ENCODE data around the gene KLRC3. TPM values are rescaled to one million over a fixed set of nuclear protein-coding genes. Genes with fewer than 3 reads are reported as not detected.

The KLRC3 gene
- total and polyA plus RNA-seq, 2 donors (not counting 1 experiment from before 2014, with no cell fraction given), result not detected

DNA sequence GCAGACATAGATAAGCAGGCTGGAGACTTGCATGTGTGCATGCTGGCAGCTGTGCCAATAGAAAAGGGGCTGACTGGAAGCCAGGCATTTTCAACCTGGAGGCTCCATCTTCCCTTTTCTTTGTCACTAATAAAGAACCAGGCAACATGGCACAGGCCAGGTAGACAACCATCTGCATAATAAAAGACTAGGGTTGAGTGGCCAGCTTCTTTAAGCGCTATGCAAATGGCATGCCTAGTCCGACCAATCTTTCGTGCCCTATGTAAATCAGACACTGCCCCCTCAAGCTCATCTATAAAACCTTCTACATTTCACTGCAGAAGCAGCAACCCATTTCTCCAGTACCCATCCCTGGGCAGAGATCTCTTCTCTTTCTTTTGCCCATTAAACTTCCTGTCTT lies 37.4 kb upstream of the KLRC3 start:
- H3K36me3 ChIP-seq (ENCODE audit: control insufficient read depth, insufficient read depth, low read length), result no peaks in the 10 kb centered on the region
- H2AFZ ChIP-seq (ENCODE audit: low read length), result no peak overlapping the region
- no peak overlapping the region for H3K9ac ChIP-seq (ENCODE audit: insufficient read depth, low read length)
- H3K4me1 ChIP-seq (ENCODE audit: control insufficient read depth, extremely low read depth, insufficient read depth, low read length), result no peaks in the 10 kb centered on the region
- H3K27me3 ChIP-seq (ENCODE audit: control insufficient read depth, insufficient read depth, low read length), result no peaks in the 10 kb centered on the region
- H3K27ac ChIP-seq (ENCODE audit: insufficient read depth, low read length), result no peak overlapping the region
- H3K4me2 ChIP-seq (ENCODE audit: extremely low read depth, insufficient read depth, low read length), result no peak overlapping the region
- no peak overlapping the region for H3K4me3 ChIP-seq (replicated peaks in 1 of 4; ENCODE audit: control extremely low read depth in 1 of 4, insufficient read depth in 1 of 4, low read depth in 3 of 4, low read length in 4 of 4)
- no peaks in the 10 kb centered on the region for H3K9me3 ChIP-seq (ENCODE audit: control insufficient read depth, insufficient read depth, low read depth, low read length)
- TF ChIP-seq, protein P1, sequence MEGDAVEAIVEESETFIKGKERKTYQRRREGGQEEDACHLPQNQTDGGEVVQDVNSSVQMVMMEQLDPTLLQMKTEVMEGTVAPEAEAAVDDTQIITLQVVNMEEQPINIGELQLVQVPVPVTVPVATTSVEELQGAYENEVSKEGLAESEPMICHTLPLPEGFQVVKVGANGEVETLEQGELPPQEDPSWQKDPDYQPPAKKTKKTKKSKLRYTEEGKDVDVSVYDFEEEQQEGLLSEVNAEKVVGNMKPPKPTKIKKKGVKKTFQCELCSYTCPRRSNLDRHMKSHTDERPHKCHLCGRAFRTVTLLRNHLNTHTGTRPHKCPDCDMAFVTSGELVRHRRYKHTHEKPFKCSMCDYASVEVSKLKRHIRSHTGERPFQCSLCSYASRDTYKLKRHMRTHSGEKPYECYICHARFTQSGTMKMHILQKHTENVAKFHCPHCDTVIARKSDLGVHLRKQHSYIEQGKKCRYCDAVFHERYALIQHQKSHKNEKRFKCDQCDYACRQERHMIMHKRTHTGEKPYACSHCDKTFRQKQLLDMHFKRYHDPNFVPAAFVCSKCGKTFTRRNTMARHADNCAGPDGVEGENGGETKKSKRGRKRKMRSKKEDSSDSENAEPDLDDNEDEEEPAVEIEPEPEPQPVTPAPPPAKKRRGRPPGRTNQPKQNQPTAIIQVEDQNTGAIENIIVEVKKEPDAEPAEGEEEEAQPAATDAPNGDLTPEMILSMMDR (conservative IDR thresholded peaks at IDR 0.05 in 1 of 2, IDR thresholded peaks at IDR 0.05 in 1 of 2; ENCODE audit: low read depth in 1 of 2, low read length in 2 of 2), result no peak
- no peak for TF ChIP-seq EZH2 (IDR thresholded peaks at IDR 0.05; ENCODE audit: low read length, missing control alignments)
- no peaks in the 10 kb centered on the region for H3K79me2 ChIP-seq (ENCODE audit: control insufficient read depth, insufficient read depth, low read length)
- no peaks in the 10 kb centered on the region for H4K20me1 ChIP-seq (ENCODE audit: control insufficient read depth, extremely low read depth, insufficient read depth, low read length)
- DNase-seq (ENCODE audit: low read depth in 2 of 2), result no peak

DNA sequence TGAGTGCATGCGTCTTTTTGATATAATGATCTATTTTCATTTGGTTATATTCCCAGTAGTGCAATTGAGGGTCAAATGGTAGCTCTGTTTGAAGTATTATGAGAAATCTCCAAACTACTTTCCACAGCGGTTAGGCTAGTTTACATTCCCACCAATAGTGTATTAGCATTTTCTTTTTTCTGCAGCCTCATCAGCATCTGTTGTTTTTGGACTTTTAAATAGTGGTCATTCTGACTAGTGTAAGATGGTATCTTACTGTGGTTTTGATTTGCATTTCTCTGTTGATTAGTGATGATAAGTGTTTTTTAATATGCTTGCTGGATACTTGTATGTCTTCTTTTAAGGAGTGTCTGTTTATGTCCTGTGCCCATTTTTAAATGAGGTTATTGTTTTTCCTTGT lies 36.5 kb upstream of the KLRC3 start:
- Histone ChIP-seq H3K27ac (ENCODE audit: insufficient read depth, low read length) (no peak overlapping the region), H3K27me3 (ENCODE audit: control insufficient read depth, insufficient read depth, low read length) (no peaks in the 10 kb centered on the region), H3K79me2 (ENCODE audit: control insufficient read depth, insufficient read depth, low read length) (no peaks in the 10 kb centered on the region), H4K20me1 (ENCODE audit: control insufficient read depth, extremely low read depth, insufficient read depth, low read length) (no peaks in the 10 kb centered on the region), H3K9ac (ENCODE audit: insufficient read depth, low read length) (no peak overlapping the region), H3K4me2 (ENCODE audit: extremely low read depth, insufficient read depth, low read length) (no peak overlapping the region), H2AFZ (ENCODE audit: low read length) (no peak overlapping the region), H3K4me1 (ENCODE audit: control insufficient read depth, extremely low read depth, insufficient read depth, low read length) (no peaks in the 10 kb centered on the region), H3K9me3 (ENCODE audit: control insufficient read depth, insufficient read depth, low read depth, low read length) (no peaks in the 10 kb centered on the region), H3K36me3 (ENCODE audit: control insufficient read depth, insufficient read depth, low read length) (no peaks in the 10 kb centered on the region), H3K4me3 (replicated peaks in 1 of 4; ENCODE audit: control extremely low read depth in 1 of 4, insufficient read depth in 1 of 4, low read depth in 3 of 4, low read length in 4 of 4) (no peak overlapping the region)
- DNase-seq (ENCODE audit: low read depth in 2 of 2), result peak in 1 of 2 donors; percentile 3
- TF ChIP-seq, protein P1 (conservative IDR thresholded peaks at IDR 0.05 in 1 of 2, IDR thresholded peaks at IDR 0.05 in 1 of 2; ENCODE audit: low read depth in 1 of 2, low read length in 2 of 2), result no peak
- TF ChIP-seq EZH2 (IDR thresholded peaks at IDR 0.05; ENCODE audit: low read length, missing control alignments), result no peak

DNA sequence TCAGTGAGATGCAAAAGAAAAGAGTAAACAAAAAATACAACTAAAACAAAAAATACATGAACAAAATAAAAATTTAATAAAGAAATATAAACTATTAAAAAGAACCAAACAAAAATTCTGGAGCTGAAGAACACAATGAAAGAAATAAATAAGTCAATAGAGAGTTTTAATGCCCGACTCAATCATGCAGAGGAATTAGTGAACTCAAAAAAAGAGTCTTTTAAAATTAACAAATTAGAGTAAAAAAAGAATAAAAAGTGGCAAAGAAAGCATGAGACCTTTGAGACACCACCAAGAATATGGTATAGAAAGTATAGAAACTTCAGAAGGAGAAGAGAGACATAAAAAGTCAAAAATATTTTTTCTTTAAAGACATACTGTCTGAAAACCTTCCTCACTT lies 35.4 kb upstream of the KLRC3 start:
- no peak overlapping the region for H2AFZ ChIP-seq (ENCODE audit: low read length)
- H3K79me2 ChIP-seq (ENCODE audit: control insufficient read depth, insufficient read depth, low read length), result no peaks in the 10 kb centered on the region
- no peaks in the 10 kb centered on the region for H4K20me1 ChIP-seq (ENCODE audit: control insufficient read depth, extremely low read depth, insufficient read depth, low read length)
- no peaks in the 10 kb centered on the region for H3K9me3 ChIP-seq (ENCODE audit: control insufficient read depth, insufficient read depth, low read depth, low read length)
- no peaks in the 10 kb centered on the region for H3K36me3 ChIP-seq (ENCODE audit: control insufficient read depth, insufficient read depth, low read length)
- H3K4me2 ChIP-seq (ENCODE audit: extremely low read depth, insufficient read depth, low read length), result no peak overlapping the region
- no peak for TF ChIP-seq EZH2 (IDR thresholded peaks at IDR 0.05; ENCODE audit: low read length, missing control alignments)
- TF ChIP-seq, protein P1 (conservative IDR thresholded peaks at IDR 0.05 in 1 of 2, IDR thresholded peaks at IDR 0.05 in 1 of 2; ENCODE audit: low read depth in 1 of 2, low read length in 2 of 2), result no peak
- no peaks in the 10 kb centered on the region for H3K27me3 ChIP-seq (ENCODE audit: control insufficient read depth, insufficient read depth, low read length)
- no peak overlapping the region for H3K4me3 ChIP-seq (replicated peaks in 1 of 4; ENCODE audit: control extremely low read depth in 1 of 4, insufficient read depth in 1 of 4, low read depth in 3 of 4, low read length in 4 of 4)
- H3K4me1 ChIP-seq (ENCODE audit: control insufficient read depth, extremely low read depth, insufficient read depth, low read length), result no peaks in the 10 kb centered on the region
- no peak overlapping the region for H3K27ac ChIP-seq (ENCODE audit: insufficient read depth, low read length)
- DNase-seq (ENCODE audit: low read depth in 2 of 2), result no peak
- H3K9ac ChIP-seq (ENCODE audit: insufficient read depth, low read length), result no peak overlapping the region

Data from fibroblast of lung (primary cell).